HepG2 (cell line): ENCODE data around the gene DGKD. TPM values are rescaled to one million over a fixed set of nuclear protein-coding genes. Genes with fewer than 3 reads are reported as not detected.

ENCODE experiments used
- DMAP1 ChIP-seq: IDR thresholded peaks from 2 replicates; pipeline ENCODE4 v1.6.1; 2016
- HHEX ChIP-seq: IDR thresholded peaks from 2 replicates; pipeline ENCODE4 v1.6.1; 2016; ENCODE audit warnings: control low read depth
- SRSF4 ChIP-seq: fragments of 200-400 bp; formaldehyde crosslinking; IDR thresholded peaks from one replicate; pipeline ENCODE4 v1.6.1; 2018; ENCODE audit warnings: mild to moderate bottlenecking, low read depth, low read length, moderate library complexity; ENCODE audit not compliant: poor library complexity, severe bottlenecking
- ZBTB40 ChIP-seq, 2 experiments: fragments of 450-650 bp in 1 of 2; sonication (generic) in 1 of 2; formaldehyde crosslinking in 1 of 2; IDR thresholded peaks; 2 replicates each; pipeline versions ENCODE4 v1.6.1 to v1.8.0; 2016 to 2022; ENCODE audit warnings: antibody characterized with exemption in 1 of 2, mild to moderate bottlenecking in 1 of 2, missing genetic modification reagents in 1 of 2
- ZBTB43 ChIP-seq: sonication (generic); formaldehyde crosslinking; conservative IDR thresholded peaks from 2 replicates; pipeline ENCODE4 v1.4.0; 2020; ENCODE audit warnings: missing genetic modification reagents
- ZNF224 ChIP-seq: sonication (generic); formaldehyde crosslinking; IDR thresholded peaks from 2 replicates; pipeline ENCODE4 v1.5.0; 2020; ENCODE audit warnings: mild to moderate bottlenecking, missing genetic modification reagents
- polyA plus RNA-seq, 8 experiments: library from polyadenylated mRNA; depleted of rRNA in 3 of 8; stranded (reverse) in 7 of 8; unstranded in 1 of 8; fragments of >200 nt; fragmentation: Illumina TruSeq in 4 of 8; extraction: Trizol in 4 of 8; gene quantifications; 2 replicates each; pipeline versions ENCODE4 v1.2.1 to v1.2.3, GENCODE V29; 2011 to 2016; ENCODE audit warnings: low read depth in 4 of 8, missing spikeins in 1 of 8, mixed read lengths in 1 of 8; ENCODE audit not compliant: insufficient read depth in 1 of 8
- total RNA-seq, 5 experiments: library from RNA; depleted of rRNA; stranded (reverse); fragments of >200 nt; fragmentation: Illumina TruSeq; extraction: Trizol; gene quantifications; 2 replicates each; pipeline ENCODE4 v1.2.3, GENCODE V29; 2016; ENCODE audit warnings: low read depth in 1 of 5

Gene DGKD
- total and polyA plus RNA-seq, 2 of the 13 experiments (the other 11 are each of a cell fraction or from before 2014, with no cell fraction given): 24.5 to 33.2 TPM

DNA sequence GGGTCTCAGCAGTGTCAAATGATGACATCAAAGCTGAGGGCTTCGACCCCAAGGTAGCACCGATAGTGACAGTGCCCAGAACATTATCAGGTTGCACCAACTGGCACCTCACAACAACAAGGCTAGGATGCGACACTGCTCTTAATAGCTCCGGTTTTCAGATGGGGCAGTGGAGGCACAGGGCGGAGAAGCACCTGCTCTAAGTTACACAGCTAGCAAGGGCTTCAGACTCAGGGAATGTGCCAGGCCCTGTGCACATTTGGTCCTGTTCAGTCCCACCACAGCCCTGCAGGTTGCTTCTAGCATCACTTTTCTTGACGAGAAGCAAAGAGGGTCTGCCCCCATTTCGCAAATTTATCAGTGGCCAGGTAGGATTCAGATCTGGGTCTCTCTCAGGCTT is 74.1 kb downstream of the DGKD start (continued):
- TF ChIP-seq ZBTB40 (IDR thresholded peaks at IDR 0.05): no peak
- TF ChIP-seq ZBTB40 (CRISPR knock-in tag; IDR thresholded peaks at IDR 0.05): no peak
- no peak for TF ChIP-seq HHEX (CRISPR knock-in tag)
- no peak for TF ChIP-seq ZNF224
- TF ChIP-seq ZBTB43 (CRISPR knock-in tag): no peak
- TF ChIP-seq SRSF4: no peak
- no peak for TF ChIP-seq DMAP1 (CRISPR knock-in tag)
- TF ChIP-seq, all 625 proteins: peak for 0
